ENCODE measurements around the gene IL17REL. TPM values are rescaled to one million over a fixed set of nuclear protein-coding genes. Genes with fewer than 3 reads are reported as not detected.

The IL17REL gene
- total RNA-seq, 1 donor from 2014 or later: not detected

- no peaks in the 10 kb centered on the region for H3K4me1 ChIP-seq
- intact Hi-C loops (cut with DNase I): no loop called here
- H3K27me3 ChIP-seq: no peaks in the 10 kb centered on the region
- no peaks in the 10 kb centered on the region for H3K9me3 ChIP-seq
- no peak overlapping the region for H3K4me3 ChIP-seq
- TF ChIP-seq, protein P1, sequence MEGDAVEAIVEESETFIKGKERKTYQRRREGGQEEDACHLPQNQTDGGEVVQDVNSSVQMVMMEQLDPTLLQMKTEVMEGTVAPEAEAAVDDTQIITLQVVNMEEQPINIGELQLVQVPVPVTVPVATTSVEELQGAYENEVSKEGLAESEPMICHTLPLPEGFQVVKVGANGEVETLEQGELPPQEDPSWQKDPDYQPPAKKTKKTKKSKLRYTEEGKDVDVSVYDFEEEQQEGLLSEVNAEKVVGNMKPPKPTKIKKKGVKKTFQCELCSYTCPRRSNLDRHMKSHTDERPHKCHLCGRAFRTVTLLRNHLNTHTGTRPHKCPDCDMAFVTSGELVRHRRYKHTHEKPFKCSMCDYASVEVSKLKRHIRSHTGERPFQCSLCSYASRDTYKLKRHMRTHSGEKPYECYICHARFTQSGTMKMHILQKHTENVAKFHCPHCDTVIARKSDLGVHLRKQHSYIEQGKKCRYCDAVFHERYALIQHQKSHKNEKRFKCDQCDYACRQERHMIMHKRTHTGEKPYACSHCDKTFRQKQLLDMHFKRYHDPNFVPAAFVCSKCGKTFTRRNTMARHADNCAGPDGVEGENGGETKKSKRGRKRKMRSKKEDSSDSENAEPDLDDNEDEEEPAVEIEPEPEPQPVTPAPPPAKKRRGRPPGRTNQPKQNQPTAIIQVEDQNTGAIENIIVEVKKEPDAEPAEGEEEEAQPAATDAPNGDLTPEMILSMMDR (IDR thresholded peaks at IDR 0.05): no peak
- H3K36me3 ChIP-seq: no peaks in the 10 kb centered on the region
- DNase-seq (ENCODE audit: low spot score in 2 of 2): no peak
- no peak overlapping the region for H3K27ac ChIP-seq
Measured at GRCh38 chr22:50047346-50047745, 34.8 kb upstream of the IL17REL start.

DNA sequence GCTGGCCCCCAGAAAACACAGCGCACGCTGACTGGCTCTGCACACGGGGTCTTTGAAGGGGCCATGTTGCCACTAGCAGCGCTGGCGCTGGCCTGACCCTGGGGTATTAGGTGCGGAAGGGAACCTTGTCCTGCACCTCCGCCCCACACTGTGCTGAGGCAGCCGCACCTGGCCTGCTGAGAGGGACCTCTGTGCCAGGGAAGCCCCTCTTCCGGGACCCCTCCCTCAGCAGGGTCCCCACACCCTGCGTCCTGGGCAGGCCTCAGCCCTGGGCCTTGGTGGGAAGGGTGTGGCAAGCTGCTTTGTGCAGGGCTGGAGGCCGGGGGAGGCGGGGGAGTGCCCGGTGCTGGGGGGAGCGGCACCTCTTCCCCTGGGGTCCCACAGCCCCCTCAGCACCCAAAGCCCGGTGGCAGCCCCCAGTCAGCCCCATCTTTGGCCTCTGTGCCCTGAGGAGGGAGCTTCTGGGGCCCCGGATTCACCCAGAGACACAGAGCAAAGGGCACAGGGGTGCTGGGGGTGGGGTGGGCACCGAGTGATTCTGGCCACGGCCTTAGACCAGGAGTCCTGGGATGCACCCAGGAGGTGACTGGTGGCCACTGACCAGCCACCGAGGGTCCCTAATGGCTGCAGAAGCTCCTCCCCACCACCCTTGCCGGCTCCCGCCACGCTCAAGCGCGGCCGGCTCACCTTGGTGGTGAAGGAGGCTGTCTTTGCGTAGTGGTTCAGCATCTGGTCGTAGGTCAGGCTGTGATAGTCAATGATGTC, 34.1 kb upstream of the IL17REL start:
- no peaks in the 10 kb centered on the region for H3K27me3 ChIP-seq
- TF ChIP-seq, protein P1 (IDR thresholded peaks at IDR 0.05): no peak
- intact Hi-C loops (cut with DNase I): no loop called here
- no peak for DNase-seq (ENCODE audit: low spot score in 2 of 2)
- H3K36me3 ChIP-seq: no peaks in the 10 kb centered on the region
- H3K9me3 ChIP-seq: no peaks in the 10 kb centered on the region
- no peak overlapping the region for H3K27ac ChIP-seq
- no peaks in the 10 kb centered on the region for H3K4me1 ChIP-seq
- H3K4me3 ChIP-seq: no peak overlapping the region

DNA sequence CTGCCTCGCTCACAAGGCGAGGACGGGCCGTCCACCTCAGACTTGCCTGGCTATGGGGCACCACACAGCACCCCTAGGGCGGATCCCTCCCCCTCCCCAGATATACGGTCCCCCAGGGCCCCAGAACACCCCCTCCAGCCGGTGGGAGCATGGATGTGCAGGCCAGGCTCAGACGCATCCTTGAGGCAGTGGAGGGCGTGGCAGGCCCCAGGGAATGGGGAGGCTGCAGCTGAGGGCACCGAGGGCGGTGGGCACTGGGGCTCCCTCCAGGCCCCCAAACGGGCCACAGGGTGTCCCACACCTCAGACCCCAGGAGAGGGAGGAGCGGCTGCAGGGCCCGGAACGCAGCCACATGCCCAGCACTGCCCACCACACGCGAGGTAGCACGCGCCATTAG, 33.5 kb upstream of the IL17REL start:
- Histone ChIP-seq H3K27me3 (no peaks in the 10 kb centered on the region), H3K4me1 (no peaks in the 10 kb centered on the region)
- DNase-seq (ENCODE audit: low spot score in 2 of 2): no peak

GRCh38 chr22:50045211-50046018, 32.9 kb upstream of the IL17REL start:
- TF ChIP-seq, protein P1 (IDR thresholded peaks at IDR 0.05): no peak
- no peak for DNase-seq (ENCODE audit: low spot score in 2 of 2)
- Histone ChIP-seq H3K9me3 (no peaks in the 10 kb centered on the region), H3K36me3 (no peaks in the 10 kb centered on the region), H3K27ac (no peak overlapping the region), H3K27me3 (no peaks in the 10 kb centered on the region), H3K4me3 (no peak overlapping the region), H3K4me1 (no peaks in the 10 kb centered on the region)
- intact Hi-C loops (cut with DNase I): no loop called here

More for the DNA sequence above, 33.5 kb upstream of the IL17REL start:
- intact Hi-C loops (cut with DNase I): no loop called here
- TF ChIP-seq, protein P1 (IDR thresholded peaks at IDR 0.05): no peak
- Histone ChIP-seq H3K27ac (no peak overlapping the region), H3K9me3 (no peaks in the 10 kb centered on the region), H3K4me3 (no peak overlapping the region), H3K36me3 (no peaks in the 10 kb centered on the region)

DNA sequence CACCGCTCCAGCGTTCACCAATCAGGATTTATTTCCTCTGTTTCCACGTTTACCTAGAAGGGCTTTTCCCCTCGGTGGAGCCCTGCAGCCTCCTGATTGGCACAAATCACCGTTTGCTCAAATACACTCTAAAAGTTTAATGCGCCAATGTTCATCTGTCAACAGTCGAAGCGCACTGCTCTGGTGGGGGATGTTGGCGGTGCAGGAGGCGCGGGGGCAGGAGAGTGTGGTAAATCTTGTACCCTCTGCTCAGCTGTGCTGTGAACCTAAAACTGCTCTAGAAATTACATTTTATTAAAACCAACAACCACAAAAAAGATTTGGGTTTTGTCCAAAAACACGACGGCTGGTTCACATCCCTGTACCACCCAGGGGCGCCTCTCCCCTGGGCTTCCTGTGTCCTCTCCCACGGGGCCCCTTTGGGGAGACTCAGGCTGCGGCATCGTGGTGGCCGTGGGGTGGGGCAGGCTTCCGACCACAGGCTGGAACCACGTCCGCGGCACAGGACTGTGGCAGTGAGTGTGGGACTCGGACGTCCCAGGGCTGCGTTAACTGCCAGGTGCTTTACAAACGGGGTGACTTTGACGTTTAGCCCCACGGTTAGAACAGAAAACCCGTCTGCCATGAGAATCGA, 32.0 kb upstream of the IL17REL start:
- no peak overlapping the region for H3K4me3 ChIP-seq
- no peaks in the 10 kb centered on the region for H3K9me3 ChIP-seq
- no peaks in the 10 kb centered on the region for H3K4me1 ChIP-seq
- no peak for DNase-seq (ENCODE audit: low spot score in 2 of 2)
- H3K36me3 ChIP-seq: no peaks in the 10 kb centered on the region
- TF ChIP-seq, protein P1 (IDR thresholded peaks at IDR 0.05): no peak
- H3K27me3 ChIP-seq: no peaks in the 10 kb centered on the region
- no peak overlapping the region for H3K27ac ChIP-seq
- intact Hi-C loops (cut with DNase I): no loop called here

All from ascending aorta (tissue), 2 donors.